ENCODE measurements around the gene FAT4. TPM values are rescaled to one million over a fixed set of nuclear protein-coding genes. Genes with fewer than 3 reads are reported as not detected.
A peak's percentile ranks its signal among the peaks of the same experiment; 100 is the strongest.

FAT4 gene
- 0.02 TPM in 1 of 2 replicates, not detected in the other for total RNA-seq
- total RNA-seq (2013), result 0.68 TPM
- polyA plus RNA-seq, result not detected in 2 replicates
- polyA minus RNA-seq, result 0.07 TPM in 1 of 2 replicates, not detected in the other

- peak within 1 kb of the TSS; percentile 40 to 64 (median 56) for H3K4me3 ChIP-seq (ENCODE audit: control extremely low read depth in 1 of 5, extremely low read depth in 1 of 5, insufficient read depth in 1 of 5, low read depth in 2 of 5, low read length in 4 of 5)
- H4K20me1 ChIP-seq (ENCODE audit: control insufficient read depth, insufficient read depth, low read length, poor library complexity, severe bottlenecking), result no peaks in the 10 kb centered on the region
- H3K9me3 ChIP-seq (ENCODE audit: control extremely low read depth in 1 of 3, control insufficient read depth in 2 of 3, insufficient read depth in 1 of 3, low read length in 2 of 3), result peaks cover 0 to 20% (median 0%) of the 10 kb centered on the region in 3 donors
- Mint-ChIP-seq H3K4me3 (peak within 1 kb of the TSS; percentile 90), H3K9me3 (ENCODE audit: insufficient read depth) (no peaks in the 10 kb centered on the region), H3K27me3 (peaks cover 63% of the 10 kb centered on the region), H3K27ac (peak within 1 kb of the TSS; percentile 71), H3K4me1 (peaks cover 31% of the 10 kb centered on the region)
- TF ChIP-seq, protein P1, sequence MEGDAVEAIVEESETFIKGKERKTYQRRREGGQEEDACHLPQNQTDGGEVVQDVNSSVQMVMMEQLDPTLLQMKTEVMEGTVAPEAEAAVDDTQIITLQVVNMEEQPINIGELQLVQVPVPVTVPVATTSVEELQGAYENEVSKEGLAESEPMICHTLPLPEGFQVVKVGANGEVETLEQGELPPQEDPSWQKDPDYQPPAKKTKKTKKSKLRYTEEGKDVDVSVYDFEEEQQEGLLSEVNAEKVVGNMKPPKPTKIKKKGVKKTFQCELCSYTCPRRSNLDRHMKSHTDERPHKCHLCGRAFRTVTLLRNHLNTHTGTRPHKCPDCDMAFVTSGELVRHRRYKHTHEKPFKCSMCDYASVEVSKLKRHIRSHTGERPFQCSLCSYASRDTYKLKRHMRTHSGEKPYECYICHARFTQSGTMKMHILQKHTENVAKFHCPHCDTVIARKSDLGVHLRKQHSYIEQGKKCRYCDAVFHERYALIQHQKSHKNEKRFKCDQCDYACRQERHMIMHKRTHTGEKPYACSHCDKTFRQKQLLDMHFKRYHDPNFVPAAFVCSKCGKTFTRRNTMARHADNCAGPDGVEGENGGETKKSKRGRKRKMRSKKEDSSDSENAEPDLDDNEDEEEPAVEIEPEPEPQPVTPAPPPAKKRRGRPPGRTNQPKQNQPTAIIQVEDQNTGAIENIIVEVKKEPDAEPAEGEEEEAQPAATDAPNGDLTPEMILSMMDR (IDR thresholded peaks at IDR 0.05), result no peak
- TF ChIP-seq EZH2 (IDR thresholded peaks at IDR 0.05; ENCODE audit: borderline replicate concordance, insufficient read depth, low read depth, low read length, poor library complexity, severe bottlenecking), result peak; percentile 28
- peak; percentile 45 for DNase-seq
- peak within 1 kb of the TSS; percentile 68 for H3K9ac ChIP-seq (ENCODE audit: low read length)
- 2% methylated on average over 49 of the region's 68 CpGs for WGBS (ENCODE audit: insufficient coverage)
- peak within 1 kb of the TSS in 1 of 2 donors; percentile 36 for H3K27ac ChIP-seq (ENCODE audit: low read length in 2 of 2)
- H3K36me3 ChIP-seq (replicated peaks in 1 of 2; ENCODE audit: control extremely low read depth in 1 of 2, control insufficient read depth in 1 of 2, extremely low read depth in 1 of 2, insufficient read depth in 2 of 2, low read length in 1 of 2), result no peaks in the 10 kb centered on the region
- H3K4me1 ChIP-seq (ENCODE audit: control insufficient read depth in 2 of 2, insufficient read depth in 2 of 2, low read length in 2 of 2), result peaks cover 38 to 40% of the 10 kb centered on the region in 2 donors
- no peaks in the 10 kb centered on the region for H3K79me2 ChIP-seq (ENCODE audit: control insufficient read depth, insufficient read depth, low read length)
- intact Hi-C loops (cut with micrococcal nuclease), result no loop called here
- H3K27me3 ChIP-seq (replicated peaks in 1 of 4; ENCODE audit: control extremely low read depth in 1 of 4, control insufficient read depth in 3 of 4, insufficient read depth in 4 of 4, low read length in 3 of 4), result peaks cover 0 to 48% (median 39%) of the 10 kb centered on the region in 4 experiments
- POLR2A ChIA-PET, result no interaction called here
- CTCF ChIA-PET, result interaction anchor here (1.5 kb wide), 1 partner anchor 9 kb away, joined by 4 read pairs; no protein-coding TSS in a partner anchor
- peak; percentile 61 for ATAC-seq (ENCODE audit: low read depth)
- H2AFZ ChIP-seq (ENCODE audit: insufficient read depth, low read depth, low read length, poor library complexity, severe bottlenecking), result peak within 1 kb of the TSS; percentile 89
- peak within 1 kb of the TSS; percentile 81 for H3K4me2 ChIP-seq (replicated peaks; ENCODE audit: low read depth, low read length, poor library complexity, severe bottlenecking)
Measured at GRCh38 chr4:125314676-125315575, at the start of gene FAT4. Gene FAT4 (plus strand): TSS chr4:125314955. CDS start chr4:125316412, 1,457 bp downstream.

DNA sequence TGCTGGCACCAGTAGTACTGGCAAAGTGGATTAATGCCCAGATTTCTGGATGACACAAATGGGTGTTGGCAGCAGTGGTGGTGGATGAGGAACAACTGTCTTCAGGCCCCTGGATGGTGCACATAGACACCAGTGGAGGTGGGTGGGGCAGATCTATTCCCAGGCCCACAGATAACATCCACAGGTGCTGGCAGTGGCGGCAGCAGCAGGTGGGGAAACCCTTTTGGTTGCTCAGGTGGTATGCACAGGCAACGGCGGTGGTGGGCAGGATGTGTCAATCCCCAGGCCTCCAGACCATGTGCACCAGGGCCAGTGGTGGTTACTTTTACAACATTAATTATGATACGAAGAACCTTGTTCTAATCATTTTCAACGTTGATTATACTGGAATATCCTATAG, 48.9 kb upstream of the FAT4 start:
- Histone ChIP-seq H3K9ac (ENCODE audit: low read length) (no peak overlapping the region), H3K27me3 (replicated peaks in 1 of 4; ENCODE audit: control extremely low read depth in 1 of 4, control insufficient read depth in 3 of 4, insufficient read depth in 4 of 4, low read length in 3 of 4) (no peaks in the 10 kb centered on the region), H2AFZ (ENCODE audit: insufficient read depth, low read depth, low read length, poor library complexity, severe bottlenecking) (no peak overlapping the region), H4K20me1 (ENCODE audit: control insufficient read depth, insufficient read depth, low read length, poor library complexity, severe bottlenecking) (no peaks in the 10 kb centered on the region), H3K4me1 (ENCODE audit: control insufficient read depth in 2 of 2, insufficient read depth in 2 of 2, low read length in 2 of 2) (no peaks in the 10 kb centered on the region), H3K4me2 (replicated peaks; ENCODE audit: low read depth, low read length, poor library complexity, severe bottlenecking) (no peak overlapping the region), H3K4me3 (ENCODE audit: control extremely low read depth in 1 of 5, extremely low read depth in 1 of 5, insufficient read depth in 1 of 5, low read depth in 2 of 5, low read length in 4 of 5) (no peak overlapping the region), H3K9me3 (ENCODE audit: control extremely low read depth in 1 of 3, control insufficient read depth in 2 of 3, insufficient read depth in 1 of 3, low read length in 2 of 3) (no peaks in the 10 kb centered on the region), H3K36me3 (replicated peaks in 1 of 2; ENCODE audit: control extremely low read depth in 1 of 2, control insufficient read depth in 1 of 2, extremely low read depth in 1 of 2, insufficient read depth in 2 of 2, low read length in 1 of 2) (no peaks in the 10 kb centered on the region), H3K27ac (ENCODE audit: low read length in 2 of 2) (no peak overlapping the region), H3K79me2 (ENCODE audit: control insufficient read depth, insufficient read depth, low read length) (no peaks in the 10 kb centered on the region)
- TF ChIP-seq, protein P1 (IDR thresholded peaks at IDR 0.05), result no peak
- TF ChIP-seq EZH2 (IDR thresholded peaks at IDR 0.05; ENCODE audit: borderline replicate concordance, insufficient read depth, low read depth, low read length, poor library complexity, severe bottlenecking), result no peak
- 71% methylated on average over 2 of the region's 5 CpGs for WGBS (ENCODE audit: insufficient coverage)
- Mint-ChIP-seq H3K27ac (no peak overlapping the region), H3K9me3 (ENCODE audit: insufficient read depth) (no peaks in the 10 kb centered on the region), H3K27me3 (no peaks in the 10 kb centered on the region), H3K4me1 (no peaks in the 10 kb centered on the region), H3K4me3 (no peak overlapping the region)
- no peak for DNase-seq
- intact Hi-C loops (cut with micrococcal nuclease), result no loop called here
- CTCF ChIA-PET, result no interaction called here
- POLR2A ChIA-PET, result no interaction called here
- no peak for ATAC-seq (ENCODE audit: low read depth)

All from B cell (primary cell).